ENCODE results near the gene UCK2.

DNA sequence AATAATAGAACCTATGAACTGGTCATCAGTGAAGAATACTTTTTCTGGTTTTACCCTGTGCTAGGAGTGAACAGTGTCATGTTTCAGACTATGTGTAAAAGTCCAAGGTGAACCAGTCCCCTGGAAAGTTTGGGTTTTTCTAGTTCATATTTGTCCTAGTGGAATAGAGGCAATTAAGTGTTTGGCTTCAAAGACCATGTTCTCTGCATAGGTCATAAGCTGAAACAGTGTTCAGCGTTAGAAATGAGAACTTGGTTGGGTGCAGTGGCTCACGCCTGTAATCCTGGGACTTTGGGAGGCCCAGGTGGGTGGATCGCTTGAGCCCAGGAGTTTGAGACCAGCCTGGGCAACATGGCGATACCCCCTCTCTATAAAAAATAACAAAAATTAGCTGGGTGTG is 77.5 kb downstream of the UCK2 start:
- no peak for TF ChIP-seq CTCF (IDR thresholded peaks at IDR 0.05; ENCODE audit: low read length)
- TF ChIP-seq EZH2phosphoT487 (IDR thresholded peaks at IDR 0.05; ENCODE audit: low read length) = no peak
- no peak for TF ChIP-seq EZH2 (optimal IDR thresholded peaks at IDR 0.05; ENCODE audit: low read depth, low read length)

Data from MM.1S (cell line).